ENCODE results near the gene SYT8. TPM values are rescaled to one million over a fixed set of nuclear protein-coding genes. Genes with fewer than 3 reads are reported as not detected.

SYT8 gene
- total RNA-seq, 1 experiment from 2014 or later, result 1.0 TPM

DNA sequence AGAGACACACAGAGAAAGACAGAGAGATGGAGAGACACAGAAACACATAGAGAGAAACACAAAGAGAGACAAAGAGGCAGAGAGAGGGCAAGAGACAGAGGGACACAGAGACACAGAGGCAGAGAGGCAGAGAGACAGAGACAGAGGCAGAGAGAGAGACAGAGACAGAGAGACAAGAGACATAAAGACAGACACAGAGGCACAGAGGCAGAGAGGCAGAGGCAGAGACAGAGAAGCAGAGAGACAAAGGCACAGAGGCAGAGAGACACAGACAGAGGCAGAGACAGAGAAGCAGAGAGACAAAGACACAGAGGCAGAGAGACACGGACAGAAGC, 10.3 kb downstream of the SYT8 start:
- no peaks in the 10 kb centered on the region for H3K9me2 ChIP-seq (ENCODE audit: insufficient read depth)
- DNase-seq (ENCODE audit: low read depth, low spot score) (no peak), ATAC-seq (no peak)
- TF ChIP-seq EZH2 (IDR thresholded peaks at IDR 0.05), result no peak
- TF ChIP-seq CEBPB (IDR thresholded peaks at IDR 0.05; ENCODE audit: low read depth), result no peak
- TF ChIP-seq SP1 (IDR thresholded peaks at IDR 0.05; ENCODE audit: low read depth), result no peak
- TF ChIP-seq, protein P1, sequence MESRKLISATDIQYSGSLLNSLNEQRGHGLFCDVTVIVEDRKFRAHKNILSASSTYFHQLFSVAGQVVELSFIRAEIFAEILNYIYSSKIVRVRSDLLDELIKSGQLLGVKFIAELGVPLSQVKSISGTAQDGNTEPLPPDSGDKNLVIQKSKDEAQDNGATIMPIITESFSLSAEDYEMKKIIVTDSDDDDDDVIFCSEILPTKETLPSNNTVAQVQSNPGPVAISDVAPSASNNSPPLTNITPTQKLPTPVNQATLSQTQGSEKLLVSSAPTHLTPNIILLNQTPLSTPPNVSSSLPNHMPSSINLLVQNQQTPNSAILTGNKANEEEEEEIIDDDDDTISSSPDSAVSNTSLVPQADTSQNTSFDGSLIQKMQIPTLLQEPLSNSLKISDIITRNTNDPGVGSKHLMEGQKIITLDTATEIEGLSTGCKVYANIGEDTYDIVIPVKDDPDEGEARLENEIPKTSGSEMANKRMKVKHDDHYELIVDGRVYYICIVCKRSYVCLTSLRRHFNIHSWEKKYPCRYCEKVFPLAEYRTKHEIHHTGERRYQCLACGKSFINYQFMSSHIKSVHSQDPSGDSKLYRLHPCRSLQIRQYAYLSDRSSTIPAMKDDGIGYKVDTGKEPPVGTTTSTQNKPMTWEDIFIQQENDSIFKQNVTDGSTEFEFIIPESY (IDR thresholded peaks at IDR 0.05; ENCODE audit: extremely low read depth, insufficient replicate concordance, low read length), result no peak
- TF ChIP-seq JUND (IDR thresholded peaks at IDR 0.05), result no peak
- TF ChIP-seq, protein P2, sequence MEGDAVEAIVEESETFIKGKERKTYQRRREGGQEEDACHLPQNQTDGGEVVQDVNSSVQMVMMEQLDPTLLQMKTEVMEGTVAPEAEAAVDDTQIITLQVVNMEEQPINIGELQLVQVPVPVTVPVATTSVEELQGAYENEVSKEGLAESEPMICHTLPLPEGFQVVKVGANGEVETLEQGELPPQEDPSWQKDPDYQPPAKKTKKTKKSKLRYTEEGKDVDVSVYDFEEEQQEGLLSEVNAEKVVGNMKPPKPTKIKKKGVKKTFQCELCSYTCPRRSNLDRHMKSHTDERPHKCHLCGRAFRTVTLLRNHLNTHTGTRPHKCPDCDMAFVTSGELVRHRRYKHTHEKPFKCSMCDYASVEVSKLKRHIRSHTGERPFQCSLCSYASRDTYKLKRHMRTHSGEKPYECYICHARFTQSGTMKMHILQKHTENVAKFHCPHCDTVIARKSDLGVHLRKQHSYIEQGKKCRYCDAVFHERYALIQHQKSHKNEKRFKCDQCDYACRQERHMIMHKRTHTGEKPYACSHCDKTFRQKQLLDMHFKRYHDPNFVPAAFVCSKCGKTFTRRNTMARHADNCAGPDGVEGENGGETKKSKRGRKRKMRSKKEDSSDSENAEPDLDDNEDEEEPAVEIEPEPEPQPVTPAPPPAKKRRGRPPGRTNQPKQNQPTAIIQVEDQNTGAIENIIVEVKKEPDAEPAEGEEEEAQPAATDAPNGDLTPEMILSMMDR (IDR thresholded peaks at IDR 0.05 in 2 of 3, conservative IDR thresholded peaks at IDR 0.05 in 1 of 3; ENCODE audit: borderline replicate concordance in 1 of 3, insufficient read depth in 1 of 3, low read depth in 2 of 3, low read length in 2 of 3), result no peak
- no peak for TF ChIP-seq FOSL1 (IDR thresholded peaks at IDR 0.05; ENCODE audit: low read depth)
- TF ChIP-seq SIN3A (IDR thresholded peaks at IDR 0.05; ENCODE audit: low read depth), result no peak
- TF ChIP-seq ELF1 (IDR thresholded peaks at IDR 0.05; ENCODE audit: borderline replicate concordance, low read depth), result no peak
- TF ChIP-seq SRF (IDR thresholded peaks at IDR 0.05; ENCODE audit: low read depth), result no peak
- TF ChIP-seq, protein P3, sequence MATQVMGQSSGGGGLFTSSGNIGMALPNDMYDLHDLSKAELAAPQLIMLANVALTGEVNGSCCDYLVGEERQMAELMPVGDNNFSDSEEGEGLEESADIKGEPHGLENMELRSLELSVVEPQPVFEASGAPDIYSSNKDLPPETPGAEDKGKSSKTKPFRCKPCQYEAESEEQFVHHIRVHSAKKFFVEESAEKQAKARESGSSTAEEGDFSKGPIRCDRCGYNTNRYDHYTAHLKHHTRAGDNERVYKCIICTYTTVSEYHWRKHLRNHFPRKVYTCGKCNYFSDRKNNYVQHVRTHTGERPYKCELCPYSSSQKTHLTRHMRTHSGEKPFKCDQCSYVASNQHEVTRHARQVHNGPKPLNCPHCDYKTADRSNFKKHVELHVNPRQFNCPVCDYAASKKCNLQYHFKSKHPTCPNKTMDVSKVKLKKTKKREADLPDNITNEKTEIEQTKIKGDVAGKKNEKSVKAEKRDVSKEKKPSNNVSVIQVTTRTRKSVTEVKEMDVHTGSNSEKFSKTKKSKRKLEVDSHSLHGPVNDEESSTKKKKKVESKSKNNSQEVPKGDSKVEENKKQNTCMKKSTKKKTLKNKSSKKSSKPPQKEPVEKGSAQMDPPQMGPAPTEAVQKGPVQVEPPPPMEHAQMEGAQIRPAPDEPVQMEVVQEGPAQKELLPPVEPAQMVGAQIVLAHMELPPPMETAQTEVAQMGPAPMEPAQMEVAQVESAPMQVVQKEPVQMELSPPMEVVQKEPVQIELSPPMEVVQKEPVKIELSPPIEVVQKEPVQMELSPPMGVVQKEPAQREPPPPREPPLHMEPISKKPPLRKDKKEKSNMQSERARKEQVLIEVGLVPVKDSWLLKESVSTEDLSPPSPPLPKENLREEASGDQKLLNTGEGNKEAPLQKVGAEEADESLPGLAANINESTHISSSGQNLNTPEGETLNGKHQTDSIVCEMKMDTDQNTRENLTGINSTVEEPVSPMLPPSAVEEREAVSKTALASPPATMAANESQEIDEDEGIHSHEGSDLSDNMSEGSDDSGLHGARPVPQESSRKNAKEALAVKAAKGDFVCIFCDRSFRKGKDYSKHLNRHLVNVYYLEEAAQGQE (IDR thresholded peaks at IDR 0.05; ENCODE audit: low read depth), result no peak
- TF ChIP-seq POLR2AphosphoS5 (IDR thresholded peaks at IDR 0.05; ENCODE audit: low read depth, low read length), result no peak
- TF ChIP-seq, protein P4, sequence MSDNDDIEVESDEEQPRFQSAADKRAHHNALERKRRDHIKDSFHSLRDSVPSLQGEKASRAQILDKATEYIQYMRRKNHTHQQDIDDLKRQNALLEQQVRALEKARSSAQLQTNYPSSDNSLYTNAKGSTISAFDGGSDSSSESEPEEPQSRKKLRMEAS (IDR thresholded peaks at IDR 0.05), result no peak
- no peak for TF ChIP-seq RAD21 (IDR thresholded peaks at IDR 0.05; ENCODE audit: low read depth)
- TF ChIP-seq ZFX (IDR thresholded peaks at IDR 0.05), result no peak
- TF ChIP-seq POLR2A (IDR thresholded peaks at IDR 0.05; ENCODE audit: borderline replicate concordance, extremely low read depth, insufficient read depth, insufficient read length), result no peak
- no peak for TF ChIP-seq TCF7L2 (IDR thresholded peaks at IDR 0.05; ENCODE audit: borderline replicate concordance, extremely low read depth, insufficient read depth, insufficient read length)
- no peaks in the 10 kb centered on the region for H3K4me1 ChIP-seq (ENCODE audit: control insufficient read depth in 1 of 2, insufficient read depth in 2 of 2, low read length in 2 of 2)
- RAD21 ChIA-PET (ENCODE audit: low non-redundant PET in 1 of 2, low total read pairs in 2 of 2, uncharacterized antibody in 2 of 2, unreplicated experiment in 2 of 2), result no interaction called here
- no peaks in the 10 kb centered on the region for H3K9me3 ChIP-seq (ENCODE audit: control insufficient read depth in 1 of 2, insufficient read depth in 1 of 2, low read depth in 1 of 2, low read length in 2 of 2)
- H4K20me1 ChIP-seq (ENCODE audit: insufficient read depth), result no peaks in the 10 kb centered on the region
- CTCF ChIA-PET, result no interaction called here
- BruUV-seq (replicated peaks), result no TSS peak
- H3K9ac ChIP-seq (ENCODE audit: low read length), result no peak overlapping the region
- H3K79me2 ChIP-seq (ENCODE audit: insufficient read depth, low read length), result no peaks in the 10 kb centered on the region
- H3K27me3 ChIP-seq (ENCODE audit: insufficient read depth, low read length), result no peaks in the 10 kb centered on the region
- H3K4me2 ChIP-seq (ENCODE audit: low read length), result no peak overlapping the region
- H3K27ac ChIP-seq (ENCODE audit: low read depth, low read length), result no peak overlapping the region
- no peak overlapping the region for H2AFZ ChIP-seq (ENCODE audit: low read depth, low read length, poor library complexity, severe bottlenecking)
- H3K36me3 ChIP-seq (ENCODE audit: control insufficient read depth in 1 of 2, insufficient read depth in 2 of 2, low read length in 2 of 2), result no peaks in the 10 kb centered on the region
- intact Hi-C loops (cut with micrococcal nuclease), result no loop called here
- POLR2A ChIA-PET, result no interaction called here
- no peak overlapping the region for H3K4me3 ChIP-seq (replicated peaks in 1 of 2; ENCODE audit: low read depth in 1 of 2, low read length in 2 of 2)
